GM21423 (cell line): ENCODE results near the gene RNU6-1.

Source experiments
- ATAC-seq: cut with Tn5 transposase; IDR thresholded peaks from one replicate; pipeline ENCODE4 v1.9.1; 2021; ENCODE audit warnings: mild to moderate bottlenecking, moderate library complexity; ENCODE audit not compliant: unreplicated experiment

The RNU6-1 gene

DNA sequence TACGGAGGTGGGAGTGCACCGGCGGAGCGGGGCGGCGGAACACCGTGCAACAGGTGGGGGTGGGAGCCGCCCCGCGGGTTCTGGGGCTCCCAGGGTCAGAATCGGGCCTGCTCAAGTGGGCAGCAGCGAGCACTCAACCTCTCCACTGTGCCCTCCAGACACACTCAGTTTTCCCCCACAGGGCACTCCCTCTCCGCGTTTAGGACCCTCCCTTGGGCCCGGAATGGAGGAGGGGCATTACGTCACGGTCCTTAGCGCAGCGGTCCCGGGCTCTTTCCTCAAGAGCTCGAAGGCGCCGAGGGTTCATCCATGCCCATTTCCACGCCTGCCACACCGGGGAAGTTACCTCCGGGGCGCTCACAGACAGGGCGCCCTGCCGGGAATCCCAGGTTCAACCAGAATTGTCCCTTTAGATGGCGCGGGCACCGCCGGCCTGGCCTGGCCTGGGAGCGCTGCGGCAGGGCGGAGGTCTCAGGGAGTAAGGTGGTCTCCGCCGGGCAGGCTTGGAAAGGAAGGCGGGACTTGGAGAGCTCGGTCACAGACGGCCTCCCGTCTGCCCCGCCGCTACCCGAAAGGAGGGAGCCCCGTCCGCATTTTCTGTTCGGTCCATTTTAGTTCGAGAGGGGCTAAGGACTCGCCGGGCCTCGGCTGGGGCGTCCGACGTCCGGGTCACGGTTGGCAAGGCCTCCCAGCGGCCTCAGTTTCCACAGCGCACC is 5.1 kb downstream of the RNU6-1 start:
- ATAC-seq, result no peak

DNA sequence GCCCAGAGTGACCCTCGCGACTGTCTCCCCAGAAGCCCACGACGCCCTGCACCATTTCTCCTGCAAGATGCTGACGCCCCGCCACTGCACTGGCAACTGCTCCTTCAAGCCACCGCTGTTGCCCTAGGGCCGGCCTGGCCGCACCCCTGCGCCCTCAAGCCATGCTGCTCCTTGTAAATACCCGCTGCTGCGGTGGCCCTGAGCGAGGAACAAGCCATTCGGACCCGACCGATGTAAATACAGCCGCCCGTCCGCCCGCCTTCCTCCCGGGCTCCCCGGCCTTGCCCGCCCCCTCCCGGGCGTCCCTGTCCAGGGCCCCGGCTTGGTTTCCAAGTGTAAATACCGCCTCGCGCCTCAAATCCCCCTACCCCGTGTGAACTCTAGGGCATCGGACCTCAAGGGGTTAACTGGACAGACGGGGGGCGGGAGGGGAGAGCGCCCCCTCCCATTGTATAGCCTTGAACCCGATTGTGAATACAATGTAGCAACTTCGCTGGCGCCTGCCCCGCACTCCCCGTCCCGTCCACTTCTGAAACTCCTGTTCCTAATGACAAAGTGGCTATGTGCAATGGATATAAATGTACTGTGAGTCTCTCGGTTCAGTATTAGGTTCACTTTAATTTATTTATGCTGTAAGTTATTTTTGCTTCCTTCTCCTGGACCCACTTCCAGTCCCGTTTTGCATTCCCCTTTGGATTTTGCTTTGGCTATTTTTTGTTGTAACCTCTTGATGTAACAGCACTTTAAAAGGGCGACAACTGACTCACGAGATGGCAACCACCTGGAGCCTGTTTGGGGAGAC is 5.9 kb downstream of the RNU6-1 start:
- ATAC-seq, result no peak

DNA sequence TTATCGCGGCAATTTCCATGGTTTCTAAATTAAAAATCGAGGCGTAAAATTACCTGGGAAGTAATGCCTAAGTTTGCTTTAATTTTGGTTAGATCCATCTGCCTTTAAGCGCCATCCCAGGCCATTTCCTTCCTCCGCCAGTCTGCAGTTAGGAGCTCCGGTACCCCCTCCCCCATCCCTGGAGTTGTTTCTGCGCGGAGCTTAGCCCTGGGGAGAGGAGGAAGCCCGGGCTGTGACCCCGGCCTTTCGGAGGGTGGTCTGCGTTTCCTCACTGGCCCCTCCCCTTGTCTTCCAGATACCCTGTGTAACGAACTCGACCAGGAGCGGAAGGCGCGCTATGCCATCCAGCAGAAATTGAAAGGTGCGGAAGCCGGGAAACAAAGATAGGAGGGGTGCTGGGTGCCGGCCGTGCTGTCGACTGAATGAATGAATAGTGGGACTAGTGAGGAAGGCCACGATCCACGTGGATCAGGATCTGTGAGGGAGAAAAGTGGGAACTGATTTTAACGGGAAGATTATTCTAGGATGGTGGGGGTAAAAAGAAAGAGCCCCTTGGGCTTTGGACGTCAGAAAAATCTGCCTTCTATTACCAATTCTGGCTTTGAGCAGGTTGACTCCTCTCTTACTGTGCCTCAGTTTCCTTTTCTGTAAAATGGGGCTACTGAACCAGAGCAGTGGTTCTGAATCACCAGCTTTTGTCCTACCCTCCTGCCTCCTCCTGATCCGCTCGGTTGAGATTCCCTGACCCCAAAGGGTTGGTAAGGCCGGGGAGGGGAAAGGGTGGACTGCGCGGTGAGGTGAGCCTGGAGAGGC is 6.7 kb downstream of the RNU6-1 start:
- ATAC-seq, result no peak

DNA sequence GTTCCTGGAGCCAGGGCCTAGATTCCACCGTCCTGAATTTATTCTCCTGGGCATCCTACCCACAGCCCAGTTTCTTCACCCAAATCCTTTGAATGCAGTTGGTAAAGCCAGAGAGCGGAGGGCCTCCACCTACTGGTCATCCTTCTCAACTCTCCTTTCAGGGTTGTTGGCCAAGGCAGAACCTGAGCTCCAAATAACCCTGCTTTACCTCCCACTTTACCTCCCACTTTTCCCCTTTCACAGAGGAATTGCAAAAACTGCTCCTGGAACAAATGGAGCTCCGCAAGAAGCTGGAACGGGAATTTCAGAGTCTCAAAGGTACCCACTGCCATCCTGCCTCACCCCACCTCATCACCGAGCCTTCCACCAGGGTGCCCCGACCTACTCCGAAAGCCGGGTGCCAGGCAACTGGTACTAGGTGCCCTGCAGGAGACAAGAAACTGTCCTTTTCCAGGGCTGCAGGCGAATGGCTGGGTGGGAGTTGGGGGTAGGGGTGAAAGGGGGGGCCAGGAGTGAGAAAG is 7.8 kb downstream of the RNU6-1 start:
- ATAC-seq, result no peak

DNA sequence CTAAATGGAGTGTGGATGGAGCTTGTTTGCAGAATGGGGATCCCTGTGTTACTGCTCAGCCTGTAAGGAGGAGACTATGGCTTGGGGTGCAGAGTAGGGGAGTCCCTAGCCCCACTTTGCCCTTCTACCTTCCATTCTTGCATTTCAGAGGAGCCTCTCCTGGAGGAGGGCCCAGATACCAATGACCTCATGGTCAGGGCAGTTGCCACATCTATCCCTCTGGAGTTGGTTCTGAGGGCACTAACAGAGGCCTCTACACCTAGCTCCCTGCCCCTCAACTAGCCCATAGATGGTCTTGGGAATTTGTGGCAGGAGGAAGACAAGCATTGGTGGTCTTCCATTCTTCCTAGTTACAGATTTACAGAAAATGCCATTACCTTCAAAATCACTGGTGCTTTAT is 8.5 kb downstream of the RNU6-1 start:
- ATAC-seq, result no peak

DNA sequence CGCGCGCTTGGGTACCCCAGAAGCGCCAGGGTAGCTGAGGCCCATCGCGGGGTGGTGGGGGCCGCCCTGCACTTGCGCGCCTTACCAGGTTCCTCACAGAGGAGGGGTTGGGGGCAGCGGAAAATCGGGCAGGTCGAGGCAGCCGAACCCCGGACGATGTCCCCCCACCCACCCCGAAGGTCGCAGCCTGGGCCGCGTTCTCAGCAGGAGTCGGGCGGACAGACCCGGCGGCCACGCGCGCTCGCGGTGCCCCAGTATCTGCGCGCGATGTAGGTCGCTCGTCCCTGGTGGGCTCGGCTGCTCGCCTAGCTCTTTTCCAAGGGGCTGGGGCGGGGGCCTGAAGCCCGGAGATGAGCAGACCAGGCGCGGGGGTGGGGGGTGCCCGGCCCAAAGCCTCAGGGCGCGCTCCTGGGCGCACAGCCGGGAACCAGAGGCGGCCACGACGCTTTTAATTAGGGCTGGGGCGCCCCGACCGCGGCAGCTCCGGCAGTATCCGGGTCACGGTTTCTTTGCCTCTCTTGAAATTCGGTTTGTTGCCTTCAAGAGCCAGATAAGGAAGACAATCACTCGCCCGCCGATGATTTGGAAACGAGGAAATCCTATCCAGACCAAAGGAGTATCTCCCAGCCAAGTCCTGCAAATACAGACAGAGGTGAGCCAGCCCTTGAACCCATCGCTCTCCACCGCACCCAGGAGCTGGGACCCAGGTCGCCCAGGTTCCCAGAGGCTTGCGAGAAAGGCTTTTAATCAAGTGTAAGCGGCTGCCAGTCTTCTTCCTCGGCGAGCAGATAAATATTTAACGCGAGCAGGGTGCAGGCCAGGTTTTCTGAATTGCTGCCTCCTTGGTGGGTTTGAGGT is 10.0 kb downstream of the RNU6-1 start:
- no peak for ATAC-seq

DNA sequence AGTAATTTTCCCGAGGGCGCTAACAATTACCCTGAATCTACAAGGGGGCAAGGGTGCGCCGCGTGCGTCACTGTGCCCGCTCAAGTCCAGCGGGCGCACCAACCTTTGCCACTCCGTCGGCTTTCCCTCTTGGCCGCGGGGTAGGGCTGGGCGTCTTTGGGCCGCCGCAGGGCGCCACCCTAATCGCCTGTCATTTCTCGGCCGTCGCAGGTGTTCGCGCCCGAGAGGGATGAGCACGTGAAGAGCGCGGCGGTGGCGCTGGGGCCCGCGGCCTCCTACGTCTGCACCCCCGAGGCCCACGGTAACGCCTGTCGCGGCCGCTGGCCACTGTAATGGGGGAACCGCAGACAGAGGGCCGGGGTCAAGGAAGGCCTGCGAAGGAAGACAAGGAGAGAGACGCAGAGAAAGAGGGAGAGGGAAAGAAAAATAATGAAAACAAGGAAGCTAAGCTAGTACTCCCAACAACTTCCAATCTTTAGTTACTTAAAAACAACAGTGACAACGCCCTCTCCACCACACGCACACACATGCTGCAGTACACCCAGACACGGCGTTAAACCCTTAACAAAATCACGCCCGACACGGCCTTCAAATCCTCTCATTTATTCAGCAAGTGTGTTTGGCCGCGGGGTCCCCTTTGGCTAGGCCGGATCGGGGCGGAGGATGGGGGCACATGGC is 10.7 kb downstream of the RNU6-1 start:
- no peak for ATAC-seq

DNA sequence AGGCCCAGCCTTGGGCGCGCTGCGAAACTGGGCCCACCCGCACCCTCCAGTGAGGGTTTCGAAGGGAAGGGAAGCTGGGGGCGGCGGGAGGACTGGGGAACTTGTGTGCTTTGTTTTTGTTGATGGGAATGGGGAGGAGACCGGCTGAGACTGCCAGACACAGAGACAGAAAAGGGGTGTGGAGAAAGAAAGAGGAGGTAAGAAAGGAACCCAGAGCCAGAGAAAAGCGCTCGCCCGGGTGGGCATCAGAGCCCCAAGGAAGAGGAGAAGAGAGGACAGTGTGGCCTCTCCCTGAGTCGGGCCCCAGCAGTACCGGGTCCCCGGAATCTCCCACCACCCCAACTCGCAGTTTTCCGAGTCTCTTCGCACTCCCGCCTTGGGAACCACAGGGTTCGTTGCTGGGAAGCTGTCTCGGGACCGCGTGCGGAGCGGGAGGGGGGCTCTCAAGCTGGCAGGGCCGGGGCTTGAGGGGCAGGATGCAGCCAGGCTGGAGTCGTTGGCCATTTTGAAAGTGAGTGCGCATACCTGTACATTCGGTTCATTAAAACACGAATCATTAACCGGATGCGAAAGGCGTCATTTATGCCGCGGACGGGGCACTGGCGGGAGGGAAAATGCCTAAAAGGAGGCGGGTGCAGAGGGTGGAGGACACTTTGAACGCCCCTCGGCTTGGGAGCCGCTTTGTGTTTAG is 11.4 kb downstream of the RNU6-1 start:
- ATAC-seq, result no peak

DNA sequence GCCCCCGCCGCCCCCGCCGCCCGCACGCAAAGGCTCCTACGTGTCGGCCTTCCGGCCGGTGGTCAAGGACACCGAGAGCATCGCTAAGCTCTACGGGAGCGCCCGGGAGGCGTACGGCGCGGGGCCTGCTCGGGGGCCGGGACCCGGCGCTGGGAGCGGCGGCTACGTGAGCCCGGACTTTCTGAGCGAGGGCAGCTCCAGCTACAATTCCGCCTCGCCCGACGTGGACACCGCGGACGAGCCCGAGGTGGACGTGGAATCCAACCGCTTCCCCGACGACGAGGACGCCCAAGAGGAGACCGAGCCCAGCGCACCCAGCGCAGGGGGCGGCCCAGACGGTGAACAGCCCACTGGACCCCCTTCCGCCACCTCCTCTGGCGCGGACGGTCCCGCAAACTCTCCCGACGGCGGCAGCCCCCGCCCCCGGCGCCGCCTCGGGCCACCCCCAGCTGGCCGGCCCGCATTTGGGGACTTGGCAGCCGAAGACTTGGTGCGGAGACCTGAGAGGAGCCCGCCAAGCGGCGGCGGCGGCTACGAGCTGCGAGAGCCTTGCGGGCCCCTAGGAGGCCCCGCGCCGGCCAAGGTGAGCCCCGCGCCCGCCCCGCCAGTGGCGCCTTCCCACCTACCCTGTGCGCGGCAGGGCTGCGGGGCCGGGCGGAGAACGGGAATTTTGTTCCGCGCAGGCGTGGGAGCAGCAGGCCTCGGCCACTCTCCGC is 12.1 kb downstream of the RNU6-1 start:
- no peak for ATAC-seq

DNA sequence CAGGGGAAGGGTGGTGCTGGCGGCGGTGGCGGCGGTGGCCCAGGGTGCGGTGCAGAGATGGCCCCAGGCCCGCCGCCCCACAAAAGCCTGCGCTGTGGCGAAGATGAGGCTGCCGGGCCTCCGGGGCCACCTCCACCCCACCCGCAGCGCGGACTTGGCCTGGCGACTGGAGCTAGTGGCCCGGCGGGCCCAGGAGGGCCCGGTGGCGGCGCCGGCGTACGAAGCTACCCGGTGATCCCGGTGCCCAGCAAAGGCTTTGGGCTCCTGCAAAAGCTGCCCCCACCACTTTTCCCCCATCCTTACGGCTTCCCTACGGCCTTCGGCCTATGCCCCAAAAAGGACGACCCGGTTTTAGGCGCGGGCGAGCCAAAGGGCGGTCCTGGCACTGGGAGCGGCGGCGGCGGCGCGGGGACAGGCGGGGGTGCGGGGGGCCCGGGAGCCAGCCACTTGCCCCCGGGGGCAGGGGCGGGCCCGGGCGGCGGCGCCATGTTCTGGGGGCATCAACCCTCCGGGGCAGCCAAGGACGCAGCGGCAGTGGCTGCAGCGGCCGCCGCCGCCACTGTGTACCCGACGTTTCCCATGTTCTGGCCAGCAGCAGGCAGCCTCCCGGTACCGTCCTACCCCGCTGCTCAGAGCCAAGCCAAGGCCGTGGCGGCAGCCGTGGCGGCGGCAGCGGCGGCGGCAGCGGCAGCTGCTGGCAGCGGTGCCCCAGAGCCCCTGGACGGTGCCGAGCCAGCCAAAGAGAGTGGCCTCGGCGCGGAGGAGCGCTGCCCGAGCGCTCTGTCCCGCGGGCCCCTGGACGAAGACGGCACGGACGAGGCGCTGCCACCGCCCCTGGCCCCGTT is 12.9 kb downstream of the RNU6-1 start:
- ATAC-seq, result no peak

DNA sequence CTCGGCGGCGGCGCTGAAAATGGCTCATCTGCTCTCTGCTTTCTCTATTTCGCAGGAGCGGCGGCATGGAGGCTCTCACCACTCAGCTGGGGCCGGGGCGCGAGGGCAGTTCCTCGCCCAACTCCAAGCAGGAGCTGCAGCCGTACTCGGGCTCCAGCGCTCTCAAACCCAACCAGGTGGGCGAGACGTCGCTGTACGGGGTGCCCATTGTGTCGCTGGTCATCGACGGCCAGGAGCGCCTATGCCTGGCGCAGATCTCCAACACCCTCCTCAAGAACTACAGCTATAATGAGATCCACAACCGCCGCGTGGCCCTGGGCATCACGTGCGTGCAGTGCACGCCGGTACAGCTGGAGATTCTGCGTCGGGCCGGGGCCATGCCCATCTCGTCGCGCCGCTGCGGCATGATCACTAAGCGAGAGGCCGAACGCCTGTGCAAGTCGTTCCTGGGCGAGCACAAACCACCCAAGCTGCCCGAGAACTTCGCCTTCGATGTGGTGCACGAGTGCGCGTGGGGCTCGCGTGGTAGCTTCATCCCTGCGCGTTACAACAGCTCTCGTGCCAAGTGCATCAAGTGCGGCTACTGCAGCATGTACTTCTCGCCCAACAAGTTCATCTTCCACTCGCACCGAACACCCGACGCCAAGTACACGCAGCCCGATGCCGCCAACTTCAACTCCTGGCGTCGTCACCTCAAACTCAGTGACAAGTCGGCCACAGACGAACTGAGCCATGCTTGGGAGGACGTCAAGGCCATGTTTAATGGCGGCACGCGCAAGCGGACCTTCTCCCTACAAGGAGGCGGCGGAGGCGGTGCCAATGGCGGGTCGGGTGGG is 13.7 kb downstream of the RNU6-1 start:
- no peak for ATAC-seq

DNA sequence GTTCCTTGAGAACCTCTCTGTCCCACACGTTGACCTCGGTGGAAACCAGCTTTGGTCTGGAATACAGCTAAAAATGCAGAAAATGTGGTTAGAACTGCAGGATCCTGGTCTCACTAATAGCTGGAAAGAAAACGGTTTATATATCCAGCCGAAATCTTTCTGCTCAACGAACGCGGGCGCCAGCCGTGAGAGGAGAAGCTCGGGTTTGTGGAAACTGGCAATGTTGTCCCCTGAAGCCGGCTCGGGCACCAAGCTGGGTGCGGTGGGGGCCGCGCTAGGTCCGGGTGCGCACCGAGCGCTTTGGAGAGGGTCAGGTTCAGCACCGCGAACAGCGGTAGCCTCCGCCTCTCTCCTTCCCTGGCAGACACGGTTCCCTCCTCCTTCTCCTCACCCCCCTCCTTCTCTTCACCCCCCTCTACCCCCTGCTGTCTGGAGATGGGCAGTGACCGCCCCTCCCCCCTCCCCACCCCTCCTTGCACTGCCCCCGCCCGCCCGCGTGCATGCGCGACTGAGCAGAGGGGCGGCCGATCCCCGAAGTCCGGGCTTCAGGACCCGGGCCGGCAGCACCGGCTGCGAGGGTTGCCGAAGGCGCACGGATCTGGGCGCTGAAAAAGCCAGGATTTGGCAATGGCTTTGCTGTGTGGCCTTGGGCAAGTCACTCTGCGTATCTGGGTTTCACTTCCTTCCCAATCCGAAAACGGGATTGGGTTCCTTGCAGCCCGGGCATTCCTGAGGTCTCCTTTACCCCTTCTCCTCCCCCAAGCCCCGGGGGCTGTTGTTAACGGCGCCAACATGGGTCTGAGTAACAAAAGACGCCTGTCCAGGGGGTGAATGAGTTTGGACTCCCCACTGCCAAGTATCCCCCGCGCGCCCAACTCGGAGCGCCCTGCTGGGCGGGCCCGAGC is 14.6 kb downstream of the RNU6-1 start, which contains the start of gene SKOR1:
SKOR1 (plus strand) TSS at position 534 of the 905 bp plus-strand sequence; CDS start at position 628, 94 bp downstream.
- no peak for ATAC-seq

DNA sequence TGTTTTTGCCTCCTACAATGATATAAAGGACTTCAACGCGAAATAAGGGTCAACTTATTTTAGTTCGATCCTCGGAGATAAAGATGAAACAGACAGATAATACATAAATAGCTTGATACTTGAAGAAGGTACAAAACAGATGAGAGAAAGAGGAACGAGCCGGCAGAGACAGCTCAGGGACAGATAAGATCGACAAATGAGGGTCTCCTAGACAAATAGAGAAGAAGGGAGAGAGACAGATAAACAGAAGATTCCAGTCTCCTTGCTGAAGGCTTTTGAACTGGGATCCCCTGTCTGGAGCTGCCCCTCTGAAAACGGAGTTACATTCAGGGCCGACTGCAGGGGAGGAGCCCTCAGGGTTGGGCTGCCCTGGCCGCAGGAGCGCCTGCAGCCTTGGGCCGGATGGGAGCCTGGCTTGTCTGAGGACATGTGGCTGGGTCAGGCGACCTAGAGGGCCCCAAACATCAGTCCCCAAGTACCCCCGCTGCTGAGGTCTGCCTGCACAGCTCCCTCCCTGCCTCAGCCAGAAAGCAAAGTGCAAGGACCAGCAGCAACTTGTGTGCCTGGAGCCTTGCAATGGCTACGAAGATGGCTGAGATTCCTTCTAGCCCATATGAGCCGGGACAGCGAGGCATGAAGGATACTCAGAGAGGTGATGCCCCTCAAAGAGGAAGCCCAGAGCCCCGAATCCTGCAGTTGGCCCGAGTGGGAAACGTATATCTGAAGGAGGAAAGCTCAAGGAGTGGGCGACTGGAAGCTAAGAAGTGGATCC is 15.5 kb downstream of the RNU6-1 start:
- ATAC-seq, result no peak

DNA sequence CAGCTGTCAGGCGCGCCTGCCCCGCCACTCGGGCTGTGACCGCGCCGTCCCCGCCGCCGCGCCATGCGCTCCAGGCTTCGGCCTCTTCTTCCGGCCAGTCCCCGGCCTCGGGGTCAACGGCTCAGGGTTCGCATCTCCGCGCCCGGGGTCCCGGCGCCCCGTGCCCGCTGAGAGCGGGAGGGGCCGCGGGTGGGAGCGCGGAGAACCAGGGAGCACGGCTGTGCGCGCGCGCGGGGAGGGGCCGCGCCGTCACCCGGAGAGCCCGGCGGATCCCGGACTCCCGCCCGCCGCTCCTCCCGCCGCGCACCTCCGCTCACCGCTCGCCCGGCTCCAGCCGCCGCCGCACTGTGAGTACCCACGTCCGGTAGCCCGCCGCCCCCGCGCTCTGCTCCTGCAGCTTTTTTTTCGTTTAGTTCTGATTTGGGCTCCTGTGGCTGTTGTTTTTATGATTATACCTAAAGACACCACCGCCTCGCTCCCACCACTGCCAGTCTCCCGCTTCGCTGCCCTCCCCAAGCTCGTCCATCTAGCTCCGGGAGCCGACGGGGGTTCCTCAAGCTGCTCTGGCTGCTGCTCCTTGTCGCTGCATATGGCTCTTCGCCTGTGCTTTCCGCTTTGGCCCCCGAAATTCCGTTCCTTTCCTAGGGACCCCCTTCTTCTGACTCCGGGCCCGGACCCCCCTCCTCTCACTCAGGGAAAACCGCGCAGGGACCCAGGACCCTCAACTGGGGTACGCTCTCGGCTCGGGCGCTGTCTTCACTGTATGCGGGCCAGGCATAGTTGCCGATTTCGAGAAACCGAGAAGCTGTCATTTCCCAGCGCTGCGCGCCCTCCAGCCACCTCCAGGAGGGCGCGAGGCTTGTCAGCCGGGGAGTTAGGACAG is 16.3 kb downstream of the RNU6-1 start:
- ATAC-seq, result no peak
